GM19463 (cell line): ENCODE measurements around the gene FERMT2.

ENCODE experiments used
- ATAC-seq: cut with Tn5 transposase; IDR thresholded peaks from one replicate; pipeline ENCODE4 v1.9.1; 2021; ENCODE audit warnings: mild to moderate bottlenecking, moderate library complexity; ENCODE audit not compliant: unreplicated experiment

FERMT2 gene

GRCh38 chr14:52829527-52830185 is 121.2 kb downstream of the FERMT2 start:
- no peak for ATAC-seq

DNA sequence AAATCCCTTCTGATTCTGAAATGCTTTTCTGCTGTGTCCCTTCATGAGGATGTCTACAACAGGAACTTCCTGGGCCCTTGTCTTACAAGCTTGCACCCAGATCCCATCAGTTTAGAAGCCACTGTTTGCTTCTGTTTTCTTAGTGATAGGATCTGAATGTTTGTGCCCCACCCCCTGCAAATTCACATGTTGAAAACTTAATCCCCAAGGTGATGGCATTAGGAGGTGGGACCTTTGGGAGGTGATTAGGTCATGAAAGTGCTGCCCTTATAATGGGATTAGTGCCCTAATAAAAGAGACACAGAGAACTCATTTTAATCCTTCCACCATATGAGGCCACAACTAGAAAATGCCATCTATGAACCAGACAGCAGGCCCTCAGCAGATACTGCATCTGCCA is 123.4 kb downstream of the FERMT2 start:
- ATAC-seq, result no peak

DNA sequence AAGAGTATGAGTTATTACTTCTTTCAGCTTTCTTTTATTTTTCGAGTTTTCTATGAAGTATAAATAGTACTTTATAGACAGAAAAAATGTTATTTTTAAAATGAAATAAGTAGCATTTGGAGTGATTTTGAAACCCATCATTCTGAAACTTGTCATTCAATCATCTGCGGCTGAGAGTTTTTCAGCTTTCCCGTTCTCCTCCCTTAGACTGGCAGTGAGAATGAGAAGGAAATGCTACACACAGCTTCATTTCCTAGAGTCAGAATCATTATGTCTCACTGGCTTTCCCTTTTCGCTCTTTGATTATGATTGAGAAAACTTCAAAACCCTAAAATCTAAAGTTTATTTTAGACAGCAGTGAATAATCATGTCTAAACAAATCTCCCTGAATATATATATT is 125.8 kb downstream of the FERMT2 start:
- no peak for ATAC-seq

GRCh38 chr14:52824462-52824861 is 126.4 kb downstream of the FERMT2 start:
- ATAC-seq, result no peak

DNA sequence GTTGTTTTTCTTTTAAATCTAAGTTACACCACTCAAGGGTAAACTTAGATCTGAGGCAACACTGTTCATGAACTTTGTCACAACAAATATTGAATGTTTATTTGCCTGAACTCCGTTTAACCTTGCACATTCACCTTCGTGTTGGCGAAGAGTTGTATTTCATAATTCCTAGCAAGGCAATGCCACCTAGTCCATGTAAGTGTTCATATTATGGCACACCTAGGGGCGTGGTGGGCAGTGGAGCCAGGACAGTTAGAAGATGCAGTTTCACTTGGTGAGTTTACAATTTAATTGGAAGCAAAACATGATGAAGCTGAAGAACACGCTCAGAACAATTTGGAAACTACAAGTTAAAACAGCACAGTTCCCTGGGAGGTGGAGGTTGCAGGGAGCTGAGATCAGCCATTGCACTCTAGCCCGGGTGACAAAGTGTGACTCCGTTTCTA is 129.0 kb downstream of the FERMT2 start:
- ATAC-seq, result no peak

- no peak for ATAC-seq
These were observed 142.7 kb downstream of the FERMT2 start for GRCh38 chr14:52808101-52808500.
